Stimulated activated CD4-positive, alpha-beta T cell treated with anti-CD3 and anti-CD28 coated beads, Interleukin-2, amount 100 ng/mL, for 48 hours (primary cell): ENCODE measurements around the gene KRT78.
A peak's percentile ranks its signal among the peaks of the same experiment; 100 is the strongest.
"Not testable (repeated sequence)": the region's sequence is repeated elsewhere in the genome, so short reads cannot be mapped to it uniquely, and the experiment has no call there.

ENCODE experiments used
- DNase-seq, 2 donors: peaks; one replicate each; pipeline ENCODE4 v3.0.0-alpha.2; 2020

Gene KRT78

GRCh38 chr12:52848661-52849255 lies at the start of gene KRT78:
TSS of gene KRT78 (minus strand) at chr12:52848994. CDS start at chr12:52848930, 64 bp downstream.
- no peak for DNase-seq

- DNase-seq: no peak
Observed at GRCh38 chr12:52896190-52897100, 47.7 kb upstream of the KRT78 start.

- no peak for DNase-seq
Observed at GRCh38 chr12:52895726-52896189, 47.0 kb upstream of the KRT78 start.

- no peak for DNase-seq
Observed at GRCh38 chr12:52892974-52893373, 44.2 kb upstream of the KRT78 start.

- DNase-seq: no peak
Observed at GRCh38 chr12:52892207-52892852, 43.5 kb upstream of the KRT78 start.

GRCh38 chr12:52891044-52891443 lies 42.2 kb upstream of the KRT78 start:
- DNase-seq: no peak

- no peak for DNase-seq
Observed at GRCh38 chr12:52890417-52890816, 41.6 kb upstream of the KRT78 start.

- DNase-seq: peak; percentile 82 to 88
Observed at GRCh38 chr12:52884526-52885293, 35.9 kb upstream of the KRT78 start.

GRCh38 chr12:52880499-52880898 lies 31.7 kb upstream of the KRT78 start:
- DNase-seq: not testable (repeated sequence)

- DNase-seq: peak; percentile 59 to 70
Observed at GRCh38 chr12:52879394-52880351, 30.9 kb upstream of the KRT78 start.

GRCh38 chr12:52878507-52879393 lies 30.0 kb upstream of the KRT78 start:
- DNase-seq: no peak

- no peak for DNase-seq
Observed at GRCh38 chr12:52877242-52877641, 28.4 kb upstream of the KRT78 start.

GRCh38 chr12:52876372-52876771 lies 27.6 kb upstream of the KRT78 start:
- DNase-seq: no peak

GRCh38 chr12:52874573-52875435 lies 26.0 kb upstream of the KRT78 start:
- DNase-seq: no peak

GRCh38 chr12:52873832-52874572 lies 25.2 kb upstream of the KRT78 start:
- peak in 1 of 2 donors; percentile 27 for DNase-seq

- DNase-seq: no peak
Observed at GRCh38 chr12:52873513-52873831, 24.7 kb upstream of the KRT78 start.

GRCh38 chr12:52872644-52873389 lies 24.0 kb upstream of the KRT78 start:
- no peak for DNase-seq
